ENCODE results near the gene PTPN3.

The PTPN3 gene

DNA sequence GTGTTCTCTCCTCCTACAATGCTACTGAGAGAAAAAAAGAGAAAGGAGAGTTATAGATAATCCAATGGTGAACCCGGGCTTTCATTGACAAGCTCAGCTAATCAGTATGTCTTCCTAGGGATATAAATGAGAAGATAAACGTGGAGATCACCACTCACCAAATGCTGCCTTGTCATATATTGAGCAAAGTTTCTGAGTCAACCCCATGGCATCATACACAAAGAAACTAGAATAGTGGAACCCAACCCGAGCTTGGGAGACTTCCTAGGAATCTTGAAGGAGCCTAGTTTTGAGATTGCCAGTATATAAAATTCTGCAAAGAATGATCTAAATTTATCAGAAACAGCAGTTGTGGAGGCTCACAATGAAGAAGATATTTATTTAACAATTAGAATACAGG, 47.8 kb downstream of the PTPN3 start:
- no peak for DNase-seq

DNA sequence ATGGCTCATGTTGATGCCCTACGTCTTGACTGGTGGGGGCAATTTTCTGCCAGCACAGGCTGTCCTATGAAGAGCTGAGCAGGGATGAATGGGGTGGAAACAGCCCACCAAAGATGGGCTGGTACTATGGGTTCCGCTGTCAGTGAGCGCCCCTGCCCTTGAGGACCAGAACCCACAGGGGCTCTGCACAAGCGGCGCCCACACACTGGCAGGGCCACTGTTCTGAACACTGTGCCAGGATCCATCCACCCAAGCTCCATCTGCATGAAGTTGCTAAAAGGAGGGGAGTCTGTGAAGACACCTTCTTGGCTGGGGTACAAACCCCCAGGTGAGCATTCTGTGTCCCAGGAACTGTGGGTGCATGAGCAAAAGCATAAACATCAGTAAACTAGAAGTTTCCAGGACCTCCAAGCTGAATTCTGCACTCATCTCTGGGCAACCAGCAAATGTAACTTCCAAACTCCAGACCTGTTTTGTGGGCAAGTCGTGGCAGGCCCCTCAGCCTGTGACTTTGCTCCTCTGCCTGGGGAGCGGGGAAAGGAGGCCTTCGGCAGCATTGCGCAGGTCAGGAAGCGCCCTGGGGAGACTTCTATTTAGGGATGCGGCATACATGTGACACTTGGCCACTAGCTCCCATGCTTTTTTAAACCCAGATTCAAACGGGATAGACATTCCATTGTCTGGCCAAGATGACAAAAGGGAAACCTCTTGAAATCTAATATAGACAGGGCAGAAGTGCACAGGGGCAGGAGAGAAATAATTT, 48.9 kb downstream of the PTPN3 start:
- DNase-seq, result no peak

DNA sequence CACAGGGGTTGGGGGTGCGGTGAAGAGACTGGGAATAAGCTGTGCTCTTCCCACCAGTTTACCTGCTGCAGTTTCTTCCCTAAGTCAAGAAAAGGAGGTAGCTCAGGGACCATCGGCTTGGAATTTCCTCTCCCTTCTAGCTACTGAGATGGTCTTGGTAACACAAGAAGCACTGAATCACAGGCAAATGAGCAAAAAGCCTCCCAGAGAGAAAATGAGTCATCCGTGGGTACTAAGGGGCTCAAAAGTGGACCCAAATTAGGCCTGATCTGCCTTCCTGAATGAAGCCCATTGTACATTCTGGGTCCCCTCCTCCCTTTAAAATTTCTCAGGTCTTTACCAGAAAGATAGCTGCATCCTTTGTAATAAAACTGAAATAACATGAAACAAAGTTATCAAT, 49.9 kb downstream of the PTPN3 start:
- no peak for DNase-seq

DNA sequence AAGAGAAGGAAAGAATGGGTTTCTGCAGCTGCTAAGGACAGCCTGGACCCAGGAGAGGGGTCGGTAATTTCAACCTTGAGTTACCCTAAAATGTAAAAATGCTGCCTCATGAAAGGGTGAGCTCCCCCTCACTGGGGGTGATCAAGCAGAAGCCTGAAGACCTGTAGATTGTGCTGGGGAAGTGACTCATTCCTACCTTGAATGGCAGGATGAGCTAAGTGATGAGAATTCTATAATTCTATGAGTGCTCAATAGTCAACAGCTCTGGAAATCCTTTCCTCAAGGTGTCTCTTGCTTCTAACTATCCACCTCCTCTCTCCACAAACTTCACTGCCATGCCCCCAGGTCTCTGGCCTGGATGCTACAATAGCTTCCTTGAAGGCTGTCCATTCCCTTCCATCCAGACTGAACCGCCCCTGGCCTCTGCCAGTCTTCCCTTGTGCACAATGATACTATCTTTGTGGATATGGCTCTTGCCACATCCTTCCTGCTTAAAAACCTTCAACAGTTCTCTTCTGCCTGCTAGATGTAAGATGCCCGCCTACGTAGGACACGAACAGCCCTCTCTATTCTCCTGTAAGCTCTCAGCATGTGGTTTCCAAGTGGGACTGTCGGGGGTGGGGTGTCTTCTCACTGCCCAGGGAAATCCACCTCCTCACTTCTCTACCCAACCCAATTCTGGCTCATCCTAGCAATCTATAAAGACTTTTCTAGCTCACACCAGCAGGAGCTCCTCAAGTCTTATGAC, 50.6 kb downstream of the PTPN3 start:
- DNase-seq, result no peak

- DNase-seq, result no peak
These were observed 53.3 kb downstream of the PTPN3 start for GRCh38 chr9:109444771-109445320.

DNA sequence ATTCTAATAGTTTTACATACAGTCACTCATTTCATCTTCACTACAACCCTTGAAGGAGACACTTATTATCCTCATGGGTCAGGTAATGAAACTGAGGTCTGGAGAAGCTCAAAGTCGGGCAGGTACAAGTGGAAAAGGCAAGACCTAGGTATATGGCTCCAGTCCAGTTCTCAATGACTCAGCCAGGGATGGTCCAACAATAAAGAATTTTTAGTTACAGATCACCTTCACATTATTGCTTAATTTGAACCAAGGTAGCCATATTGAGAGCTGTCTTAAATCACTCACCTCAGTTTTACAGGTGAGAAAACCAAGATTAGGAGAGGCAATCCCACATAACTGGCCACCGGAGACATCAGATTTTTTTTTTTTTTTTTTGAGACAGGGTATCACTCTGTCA, 55.4 kb downstream of the PTPN3 start:
- DNase-seq, result no peak

- DNase-seq, result no peak
These were observed 56.8 kb downstream of the PTPN3 start for GRCh38 chr9:109441296-109441695.

GRCh38 chr9:109440797-109441287, 57.3 kb downstream of the PTPN3 start:
- DNase-seq, result peak; percentile 49

- DNase-seq, result no peak
These were observed 58.0 kb downstream of the PTPN3 start for GRCh38 chr9:109440117-109440515.

GRCh38 chr9:109439378-109440116, 58.6 kb downstream of the PTPN3 start:
- DNase-seq, result no peak

DNA sequence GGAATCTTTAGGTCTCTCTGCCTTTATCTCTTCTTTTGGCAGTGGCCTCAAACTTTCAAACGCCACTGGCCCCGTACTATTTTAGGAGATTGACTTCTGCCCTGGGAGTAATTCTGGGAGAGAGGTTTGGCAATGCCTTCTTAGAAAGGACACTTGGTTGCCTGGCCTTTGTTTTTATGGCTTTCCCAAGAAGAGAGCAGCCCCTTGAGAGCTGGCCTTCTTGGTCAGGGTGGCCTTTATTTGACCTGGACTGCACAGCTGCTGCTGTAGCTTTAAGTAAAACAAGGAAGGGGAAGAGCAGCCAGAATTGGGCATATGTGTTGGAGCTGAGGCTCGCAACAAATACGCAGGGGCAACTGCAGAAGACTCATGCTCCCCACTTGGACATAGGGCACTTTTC, 60.8 kb downstream of the PTPN3 start:
- DNase-seq, result no peak

DNA sequence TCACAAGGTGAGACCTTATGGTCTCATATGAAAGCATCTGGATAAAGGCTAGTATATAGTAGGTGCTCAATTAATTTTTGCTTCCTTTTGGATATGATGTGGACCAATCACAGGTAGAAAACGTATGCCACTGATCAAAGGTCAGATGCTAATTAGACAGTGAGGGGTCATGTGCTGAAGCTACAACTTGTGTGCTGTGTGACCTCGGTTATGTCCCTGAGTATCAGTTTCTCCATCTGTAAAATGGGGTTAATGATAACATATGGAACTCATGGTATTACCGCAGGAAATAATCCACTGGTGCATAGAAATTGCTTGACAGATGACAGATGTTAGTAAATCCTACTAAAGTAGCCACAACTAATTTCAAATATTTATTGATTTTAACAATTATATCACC, 62.0 kb downstream of the PTPN3 start:
- no peak for DNase-seq

GRCh38 chr9:109433476-109433875, 64.6 kb downstream of the PTPN3 start:
- DNase-seq, result no peak

DNA sequence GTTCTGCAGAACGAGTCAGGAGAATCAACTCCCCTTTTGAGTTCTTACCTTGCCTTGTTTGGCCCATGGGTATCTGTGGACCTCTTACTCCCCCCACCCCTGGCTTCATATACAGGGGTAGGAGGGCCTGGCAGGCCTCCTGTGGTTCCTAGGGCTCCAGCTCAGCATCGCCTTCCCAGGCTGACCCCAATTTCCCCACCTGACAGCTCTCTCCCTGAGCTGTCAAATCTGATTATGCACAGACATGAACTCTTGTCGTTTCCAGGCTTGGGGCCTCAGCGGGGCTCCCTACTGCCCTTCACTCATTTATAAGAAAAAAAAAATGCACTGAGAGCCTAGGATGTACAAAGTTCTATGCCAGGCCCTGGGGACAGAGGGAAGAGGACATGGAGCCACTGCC, 67.9 kb downstream of the PTPN3 start:
- no peak for DNase-seq

GRCh38 chr9:109428854-109429253, 69.3 kb downstream of the PTPN3 start:
- DNase-seq, result no peak

DNA sequence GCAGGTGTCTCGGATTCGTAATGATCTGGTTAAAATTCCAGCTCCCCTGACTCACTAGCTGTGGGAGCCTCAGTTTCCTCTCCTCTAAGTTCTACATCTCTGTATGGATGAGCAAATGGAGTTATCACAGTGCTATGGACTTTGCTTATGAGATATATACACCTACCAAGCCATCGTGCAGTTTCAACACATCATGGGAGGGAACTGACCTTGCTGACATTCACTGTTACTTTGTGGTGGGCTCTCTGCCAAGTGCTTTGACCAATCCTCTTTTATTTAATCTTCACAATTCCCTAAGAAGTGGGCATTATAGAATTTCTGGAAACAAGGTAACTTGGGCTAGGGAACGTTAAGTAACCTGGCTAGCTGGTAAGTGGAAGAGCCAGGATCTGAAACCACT, 70.2 kb downstream of the PTPN3 start:
- DNase-seq, result no peak

GRCh38 chr9:109426626-109427402, 71.3 kb downstream of the PTPN3 start:
- DNase-seq, result no peak

DNA sequence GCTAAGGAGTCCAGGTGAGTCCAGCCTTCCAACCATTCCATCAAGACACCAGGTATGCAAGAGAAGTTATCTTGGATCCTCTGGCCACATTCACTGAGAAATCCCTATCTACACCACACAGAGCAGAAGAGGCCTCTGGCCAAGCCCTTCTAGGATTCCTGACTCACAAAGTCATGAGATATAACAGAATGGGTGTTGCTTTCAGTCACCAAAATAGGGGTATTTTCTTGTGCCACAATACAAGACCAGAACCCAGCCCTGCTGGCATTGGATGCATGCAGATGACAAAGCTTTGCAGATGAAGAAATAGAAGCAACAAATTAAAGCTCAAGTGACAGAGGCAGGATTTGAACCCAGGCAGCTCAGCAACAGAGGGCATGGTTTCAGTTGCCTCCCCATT, 73.5 kb downstream of the PTPN3 start:
- no peak for DNase-seq

GRCh38 chr9:109423877-109424276, 74.2 kb downstream of the PTPN3 start:
- DNase-seq, result no peak

DNA sequence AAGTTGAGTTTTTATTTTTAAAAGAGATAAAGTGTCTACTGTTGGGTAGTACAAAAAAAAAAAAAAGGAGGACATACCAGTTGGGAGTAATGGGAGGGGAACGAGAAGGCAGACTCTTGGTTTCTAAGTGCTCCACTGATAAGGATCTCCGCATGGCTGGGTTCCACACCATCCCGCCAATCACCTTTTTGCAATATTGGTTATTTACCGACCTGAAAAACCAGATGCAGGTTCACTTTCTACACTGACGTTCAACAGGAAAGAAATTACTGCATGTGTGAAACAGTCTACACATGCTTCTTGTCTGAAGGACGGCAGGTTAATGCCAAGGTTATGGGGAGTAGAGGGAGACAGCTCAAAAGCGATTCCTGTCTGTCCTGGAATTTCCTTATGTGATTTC, 75.5 kb downstream of the PTPN3 start:
- no peak for DNase-seq

DNA sequence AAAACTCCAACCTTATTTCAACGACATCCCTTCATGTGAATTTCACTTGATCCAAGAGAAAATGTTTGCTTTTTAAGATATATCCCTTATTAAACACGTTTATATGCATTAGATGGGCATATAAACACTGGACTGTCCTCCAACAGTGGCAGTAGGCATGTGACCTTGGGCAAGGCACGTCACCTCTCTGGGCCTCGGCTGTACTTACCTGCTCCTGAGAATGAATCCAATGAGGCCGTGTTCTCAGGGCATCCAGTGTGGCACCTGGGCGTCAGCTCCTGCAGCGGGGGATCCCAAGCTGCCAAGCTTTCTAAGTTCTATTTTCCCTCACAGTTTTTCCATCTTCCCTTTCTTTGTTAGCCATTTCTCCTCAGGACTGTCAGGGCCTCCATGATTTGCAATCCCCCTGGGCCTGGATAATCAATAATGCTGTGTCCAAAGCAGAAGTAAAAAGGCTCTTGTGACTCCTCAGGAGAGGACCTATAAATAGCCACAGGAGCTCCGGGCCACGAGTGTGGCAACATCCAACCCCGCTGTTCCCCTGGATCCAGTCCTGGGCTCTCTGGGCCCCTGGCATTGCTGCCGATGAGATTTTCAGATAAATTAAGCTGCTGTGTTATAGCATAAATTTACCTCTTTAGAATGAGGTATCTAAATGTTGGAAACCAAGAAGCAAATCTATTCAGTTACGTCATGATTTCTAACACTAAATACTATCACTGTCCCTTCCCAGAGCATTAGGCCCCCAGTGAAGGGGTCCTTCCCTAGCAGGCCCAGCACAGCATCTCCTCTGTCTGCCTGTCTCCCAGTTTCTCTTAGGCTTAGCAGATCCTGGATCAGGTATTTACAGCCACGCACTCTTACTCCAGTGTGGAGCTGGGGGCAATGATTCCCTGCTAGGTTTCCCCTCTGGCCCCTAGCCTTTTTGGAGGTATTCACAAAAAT, 76.8 kb downstream of the PTPN3 start:
- DNase-seq, result peak; percentile 9

Measured in NCI-H1092 treated with DMSO at 0.1 percent for 48 hours (cell line).